Testis (tissue), 2 donors: ENCODE data around the gene CDCP1.

Experiments used
- POLR2A ChIP-seq: fragments of 450-650 bp; IDR thresholded peaks from one replicate; pipeline ENCODE4 v1.6.1; 2017; ENCODE audit warnings: antibody characterized with exemption, mild to moderate bottlenecking, moderate library complexity
- TF ChIP-seq, protein P1 (sequence below), 3 experiments: fragments of 450-650 bp in 2 of 3; fragments of 200-600 bp in 1 of 3; sonication (generic) in 1 of 3; IDR thresholded peaks; one replicate each; pipeline ENCODE4 v1.5.1; 2016 to 2019; ENCODE audit warnings: antibody characterized with exemption in 3 of 3, mild to moderate bottlenecking in 2 of 3, moderate library complexity in 1 of 3

DNA sequence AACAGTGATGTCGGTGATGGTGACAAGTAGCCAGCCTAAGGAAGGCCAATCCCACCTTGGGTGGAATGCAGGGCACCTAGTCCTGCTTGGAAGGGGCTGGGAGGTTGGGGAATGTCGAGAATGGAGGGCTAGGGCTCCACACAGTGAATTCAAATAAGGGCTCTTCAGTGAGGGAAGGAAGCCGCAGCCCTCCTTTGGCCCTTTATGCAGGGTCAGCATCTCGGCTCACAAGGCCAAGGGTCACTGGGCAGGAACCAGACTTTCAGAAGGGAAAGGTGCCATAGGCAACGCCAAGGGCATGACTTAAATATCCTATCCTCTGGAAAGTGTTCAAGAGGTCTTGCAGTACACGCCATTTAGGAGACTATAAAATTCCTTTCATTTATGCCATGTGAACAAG, 63.2 kb downstream of the CDCP1 start:
- TF ChIP-seq POLR2A: no peak
- TF ChIP-seq, protein P1, sequence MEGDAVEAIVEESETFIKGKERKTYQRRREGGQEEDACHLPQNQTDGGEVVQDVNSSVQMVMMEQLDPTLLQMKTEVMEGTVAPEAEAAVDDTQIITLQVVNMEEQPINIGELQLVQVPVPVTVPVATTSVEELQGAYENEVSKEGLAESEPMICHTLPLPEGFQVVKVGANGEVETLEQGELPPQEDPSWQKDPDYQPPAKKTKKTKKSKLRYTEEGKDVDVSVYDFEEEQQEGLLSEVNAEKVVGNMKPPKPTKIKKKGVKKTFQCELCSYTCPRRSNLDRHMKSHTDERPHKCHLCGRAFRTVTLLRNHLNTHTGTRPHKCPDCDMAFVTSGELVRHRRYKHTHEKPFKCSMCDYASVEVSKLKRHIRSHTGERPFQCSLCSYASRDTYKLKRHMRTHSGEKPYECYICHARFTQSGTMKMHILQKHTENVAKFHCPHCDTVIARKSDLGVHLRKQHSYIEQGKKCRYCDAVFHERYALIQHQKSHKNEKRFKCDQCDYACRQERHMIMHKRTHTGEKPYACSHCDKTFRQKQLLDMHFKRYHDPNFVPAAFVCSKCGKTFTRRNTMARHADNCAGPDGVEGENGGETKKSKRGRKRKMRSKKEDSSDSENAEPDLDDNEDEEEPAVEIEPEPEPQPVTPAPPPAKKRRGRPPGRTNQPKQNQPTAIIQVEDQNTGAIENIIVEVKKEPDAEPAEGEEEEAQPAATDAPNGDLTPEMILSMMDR (IDR thresholded peaks at IDR 0.05): no peak
